ENCODE data around the gene OTOG.

The OTOG gene

GRCh38 chr11:17541330-17541885 lies 5.7 kb upstream of the OTOG start:
- DNase-seq: no peak

DNA sequence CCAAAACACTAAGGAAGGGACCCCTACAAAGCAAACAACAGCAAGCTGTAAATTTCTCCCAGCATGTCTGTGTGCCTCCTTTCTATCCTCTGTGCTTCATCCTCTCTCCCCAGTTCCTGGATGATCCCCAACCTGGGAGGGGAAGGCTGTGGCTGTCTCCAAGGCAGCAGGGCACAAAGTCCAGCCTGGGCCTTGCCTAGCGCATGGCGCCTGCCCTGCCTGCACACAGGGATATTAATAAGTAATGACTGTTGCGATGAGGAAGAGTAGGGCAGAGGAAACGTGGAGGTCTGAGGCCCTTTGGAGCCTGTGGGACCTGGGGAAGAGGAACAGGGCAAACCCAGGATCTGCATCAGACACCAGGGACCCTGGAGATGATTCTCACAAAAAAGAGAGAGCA lies 4.8 kb upstream of the OTOG start:
- DNase-seq: no peak

- DNase-seq: no peak
These were observed 4.0 kb upstream of the OTOG start for GRCh38 chr11:17543041-17543440.

GRCh38 chr11:17543574-17544180 lies 3.4 kb upstream of the OTOG start:
- no peak for DNase-seq

DNA sequence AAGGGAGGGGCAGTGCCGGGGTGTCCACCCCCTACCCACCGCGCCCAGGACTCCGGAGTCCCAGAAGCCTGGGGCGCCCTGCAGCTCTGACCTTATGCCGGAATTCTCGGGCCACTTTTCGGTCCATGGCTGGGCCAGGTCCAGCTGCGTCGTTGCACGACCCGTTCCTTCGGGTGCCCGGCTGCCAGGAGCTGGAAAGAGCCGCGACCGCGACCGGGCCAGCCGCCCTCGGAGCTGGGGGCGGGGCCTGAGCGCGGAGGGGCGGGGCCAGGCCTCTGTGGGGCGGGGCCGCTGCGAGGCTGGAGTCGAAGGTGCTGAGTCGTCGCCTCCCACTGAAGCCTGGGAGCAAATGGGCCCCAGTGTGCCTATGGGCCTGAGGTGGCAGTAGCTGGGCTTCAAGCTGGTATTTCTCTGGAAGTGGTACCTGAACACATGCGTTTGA lies 2.9 kb upstream of the OTOG start, which contains the start of gene USH1C:
USH1C (minus strand) TSS at position 236 of the 442 bp plus-strand sequence; CDS start at position 127, 109 bp downstream.
- no peak for DNase-seq

DNA sequence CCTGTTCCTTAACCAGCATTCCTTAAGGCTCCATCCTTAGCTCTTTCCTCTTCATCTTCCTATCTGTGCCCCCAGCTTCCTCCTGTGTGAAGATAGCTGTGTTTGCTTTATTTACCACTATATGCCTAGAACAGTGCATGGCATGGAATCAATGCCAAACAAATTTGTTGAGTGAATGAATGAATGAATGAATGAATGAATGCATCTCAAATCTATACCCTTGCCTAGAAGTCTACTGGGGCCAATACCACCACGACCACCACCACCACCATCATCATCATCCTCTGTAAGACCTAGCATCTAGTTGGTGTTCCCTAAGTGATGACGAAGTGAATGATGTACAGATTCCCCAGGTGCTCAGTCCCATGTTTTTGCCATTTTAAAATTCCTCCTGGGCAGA lies 819 bp upstream of the OTOG start:
- no peak for DNase-seq

DNA sequence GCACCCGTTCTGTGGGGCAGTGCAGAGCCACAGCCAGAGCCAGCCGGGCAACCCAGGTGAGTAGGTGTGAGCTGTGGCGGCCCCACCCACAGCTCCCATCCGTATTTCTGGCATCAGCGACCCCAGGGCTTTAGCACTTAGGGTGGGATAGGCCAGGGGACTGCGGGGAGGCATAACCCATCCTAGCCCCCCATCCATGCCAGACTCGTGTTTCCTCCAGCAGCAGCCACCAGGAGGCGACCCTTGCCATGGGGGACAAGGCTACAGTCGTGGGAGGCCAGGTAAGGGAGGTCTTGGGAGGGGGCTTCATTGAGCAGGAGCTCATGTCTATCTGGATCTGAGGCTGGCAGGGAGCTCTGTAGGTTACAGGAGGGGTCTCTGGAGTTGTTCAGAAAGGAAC lies 873 bp downstream of the OTOG start:
- no peak for DNase-seq

GRCh38 chr11:17548444-17548843 lies 1.4 kb downstream of the OTOG start:
- no peak for DNase-seq

GRCh38 chr11:17550450-17551346 lies 3.6 kb downstream of the OTOG start:
- DNase-seq: peak; percentile 5

GRCh38 chr11:17551347-17552040 lies 4.4 kb downstream of the OTOG start:
- DNase-seq: no peak

DNA sequence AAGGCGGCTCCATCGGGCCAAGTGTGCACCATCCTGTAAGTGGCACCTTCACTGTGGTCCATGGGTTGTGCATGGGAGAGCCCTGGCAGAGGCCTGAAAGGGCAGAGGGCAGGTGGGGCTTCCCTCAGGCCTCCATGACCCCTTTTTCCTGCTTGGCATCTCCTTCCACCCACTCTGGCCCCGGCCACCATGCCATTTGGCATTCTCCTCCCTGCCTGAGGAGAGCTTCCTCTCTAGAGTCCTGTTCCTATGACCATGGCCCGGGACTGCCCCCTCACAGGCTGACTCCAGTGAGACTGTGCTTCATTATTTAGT lies 4.9 kb downstream of the OTOG start:
- no peak for DNase-seq

DNA sequence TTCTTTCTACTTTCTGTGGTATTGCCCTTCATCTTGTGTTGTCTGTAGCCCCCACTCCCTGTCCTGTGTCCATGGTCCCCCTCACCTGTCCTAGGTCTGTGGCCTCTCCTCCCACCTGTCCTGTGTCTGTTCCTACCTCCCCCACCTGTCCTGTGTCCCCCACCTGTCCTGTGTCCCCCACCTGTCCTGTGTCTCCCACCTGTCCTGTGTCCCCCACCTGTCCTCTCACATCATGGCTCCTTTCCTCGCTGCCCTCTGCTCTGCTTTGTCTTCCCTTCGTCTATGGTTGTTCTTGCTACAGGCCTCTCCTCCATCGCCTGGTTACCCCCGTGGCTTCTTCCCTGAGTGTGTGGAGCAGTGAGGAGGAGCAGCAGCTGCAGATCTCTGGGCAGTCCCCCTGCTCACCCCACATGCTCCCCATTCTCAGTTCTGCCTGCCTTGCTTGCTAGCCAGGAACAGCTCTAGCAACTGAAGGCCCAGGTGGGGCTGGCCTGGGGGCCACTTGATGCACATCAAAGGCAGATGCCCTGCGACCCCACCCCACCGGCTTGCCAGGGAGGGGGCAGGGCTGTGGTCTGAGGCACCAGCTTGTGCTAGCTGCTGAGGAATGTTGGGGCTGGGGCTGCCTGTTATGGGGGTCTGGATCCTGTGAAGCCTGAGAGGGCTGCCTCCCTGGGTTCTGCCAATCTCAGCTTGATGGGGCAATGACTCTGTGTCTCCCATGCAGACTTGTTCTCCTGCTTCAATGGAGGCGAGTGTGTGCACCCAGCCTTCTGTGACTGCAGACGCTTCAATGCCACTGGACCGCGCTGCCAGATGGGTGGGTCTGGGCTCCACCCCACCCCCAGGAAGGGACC lies 5.6 kb downstream of the OTOG start:
- no peak for DNase-seq

DNA sequence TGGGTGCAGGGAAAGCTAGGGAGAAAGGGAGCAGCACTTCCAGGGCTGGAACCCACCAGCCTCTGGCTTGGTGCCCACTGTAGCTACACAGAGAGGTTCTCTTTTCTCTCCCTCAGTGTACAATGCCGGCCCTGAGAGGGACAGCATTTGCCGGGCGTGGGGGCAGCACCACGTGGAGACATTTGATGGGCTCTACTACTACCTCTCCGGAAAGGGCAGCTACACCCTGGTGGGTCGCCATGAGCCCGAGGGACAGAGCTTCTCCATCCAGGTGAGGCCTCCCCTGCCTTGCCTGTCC lies 6.1 kb downstream of the OTOG start:
- no peak for DNase-seq

DNA sequence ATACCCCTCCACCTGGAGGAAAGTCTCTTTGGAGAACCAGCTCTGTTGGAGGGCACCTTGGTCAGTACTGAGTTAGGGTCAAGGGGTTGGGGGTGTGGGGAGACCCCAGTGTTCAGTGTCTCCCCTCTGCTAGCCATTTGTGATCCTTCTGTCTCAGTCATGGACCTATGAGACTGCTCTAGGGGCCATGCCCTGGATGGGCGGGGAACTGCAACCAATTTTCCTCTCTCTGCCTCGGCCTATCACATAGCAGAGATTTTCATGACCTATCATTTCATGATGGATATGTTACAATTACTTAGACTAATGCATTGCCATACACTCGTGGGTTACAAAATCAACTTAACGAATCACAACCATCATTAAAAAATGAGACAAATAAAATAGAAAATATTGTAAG lies 7.4 kb downstream of the OTOG start:
- no peak for DNase-seq

DNA sequence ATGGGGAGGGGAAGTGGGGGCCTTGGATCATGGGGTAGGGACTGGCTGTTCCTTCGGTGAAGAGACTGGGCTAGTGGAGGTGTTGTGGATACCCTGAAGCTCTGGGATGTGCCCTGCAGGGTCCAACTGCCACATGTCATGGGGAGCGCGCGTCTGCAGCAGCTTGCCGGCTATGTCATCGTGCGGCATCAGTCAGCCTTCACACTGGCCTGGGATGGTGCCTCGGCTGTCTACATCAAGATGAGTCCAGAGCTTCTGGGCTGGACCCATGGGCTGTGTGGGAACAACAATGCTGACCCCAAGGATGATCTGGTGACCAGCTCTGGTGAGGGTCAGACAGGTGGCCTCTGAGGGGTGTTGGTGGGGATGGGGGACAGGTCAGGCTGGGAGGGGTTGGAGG lies 9.9 kb downstream of the OTOG start:
- no peak for DNase-seq

DNA sequence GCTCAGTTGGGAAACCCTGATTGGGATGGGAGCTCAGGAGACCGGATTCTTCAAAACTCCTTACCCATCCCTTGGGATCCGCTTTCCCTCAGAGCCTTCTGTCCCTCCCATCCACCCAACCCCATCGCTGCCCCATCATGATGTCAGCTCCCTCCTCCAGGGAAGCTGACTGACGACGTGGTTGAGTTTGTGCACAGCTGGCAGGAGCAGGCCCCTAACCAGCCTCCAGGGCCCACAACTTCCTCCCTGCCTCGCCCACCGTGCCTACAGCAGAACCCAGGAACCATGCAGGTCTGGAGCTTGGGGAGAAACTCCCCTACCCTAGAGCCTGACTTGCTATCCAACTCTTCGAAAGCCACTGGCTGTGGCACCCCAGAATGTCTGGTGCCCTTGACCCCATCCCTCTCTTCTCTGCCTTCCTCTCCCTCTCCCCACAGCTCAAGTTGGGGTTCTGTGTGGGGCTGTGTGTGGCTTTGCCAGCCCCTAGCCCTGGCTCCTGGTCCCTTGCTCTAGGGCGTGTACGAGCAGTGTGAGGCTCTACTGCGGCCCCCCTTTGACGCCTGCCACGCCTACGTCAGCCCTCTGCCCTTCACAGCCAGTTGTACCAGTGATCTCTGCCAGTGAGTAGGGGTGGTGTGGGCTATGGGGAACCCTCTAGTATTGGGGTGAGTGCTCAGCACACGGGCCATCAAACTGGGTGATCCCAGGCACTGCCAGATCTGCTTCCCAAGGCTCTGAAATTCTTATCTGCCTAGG lies 11.1 kb downstream of the OTOG start:
- DNase-seq: no peak

- no peak for DNase-seq
These were observed 11.9 kb downstream of the OTOG start for GRCh38 chr11:17558916-17559315.

DNA sequence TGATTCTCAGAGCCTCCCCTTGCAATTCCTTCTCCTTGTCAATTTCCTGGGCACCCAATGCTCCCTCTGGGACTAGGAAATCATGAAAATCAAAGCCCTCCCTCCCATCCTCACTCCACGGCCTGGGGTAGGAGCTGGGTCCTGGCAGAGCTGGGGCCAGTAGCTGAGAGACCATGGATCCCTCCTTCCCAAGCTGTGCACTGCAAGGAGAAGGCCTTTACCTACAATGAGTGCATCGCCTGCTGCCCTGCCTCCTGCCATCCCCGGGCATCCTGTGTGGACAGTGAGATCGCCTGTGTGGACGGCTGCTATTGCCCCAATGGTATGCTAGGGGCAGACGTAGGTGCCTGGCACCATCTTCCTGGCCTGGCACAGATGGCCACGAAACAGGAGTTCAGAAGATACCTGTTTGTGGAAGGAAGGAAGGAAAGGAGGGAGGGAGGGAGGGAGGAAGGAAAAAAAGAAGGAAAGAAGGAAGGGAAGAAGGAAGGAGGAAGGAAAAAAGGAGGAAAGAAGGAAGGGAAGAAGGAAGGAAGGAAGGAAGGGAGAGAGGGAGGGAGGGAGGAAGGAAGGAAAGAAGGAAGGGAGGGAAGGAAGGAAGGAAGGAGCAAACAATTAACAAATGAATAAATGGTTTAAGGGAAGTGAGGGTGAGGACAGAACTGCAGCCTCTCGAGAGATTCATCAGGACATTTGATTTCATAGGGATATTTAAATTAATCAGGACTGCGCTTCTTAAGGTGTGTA lies 12.5 kb downstream of the OTOG start:
- DNase-seq: no peak

DNA sequence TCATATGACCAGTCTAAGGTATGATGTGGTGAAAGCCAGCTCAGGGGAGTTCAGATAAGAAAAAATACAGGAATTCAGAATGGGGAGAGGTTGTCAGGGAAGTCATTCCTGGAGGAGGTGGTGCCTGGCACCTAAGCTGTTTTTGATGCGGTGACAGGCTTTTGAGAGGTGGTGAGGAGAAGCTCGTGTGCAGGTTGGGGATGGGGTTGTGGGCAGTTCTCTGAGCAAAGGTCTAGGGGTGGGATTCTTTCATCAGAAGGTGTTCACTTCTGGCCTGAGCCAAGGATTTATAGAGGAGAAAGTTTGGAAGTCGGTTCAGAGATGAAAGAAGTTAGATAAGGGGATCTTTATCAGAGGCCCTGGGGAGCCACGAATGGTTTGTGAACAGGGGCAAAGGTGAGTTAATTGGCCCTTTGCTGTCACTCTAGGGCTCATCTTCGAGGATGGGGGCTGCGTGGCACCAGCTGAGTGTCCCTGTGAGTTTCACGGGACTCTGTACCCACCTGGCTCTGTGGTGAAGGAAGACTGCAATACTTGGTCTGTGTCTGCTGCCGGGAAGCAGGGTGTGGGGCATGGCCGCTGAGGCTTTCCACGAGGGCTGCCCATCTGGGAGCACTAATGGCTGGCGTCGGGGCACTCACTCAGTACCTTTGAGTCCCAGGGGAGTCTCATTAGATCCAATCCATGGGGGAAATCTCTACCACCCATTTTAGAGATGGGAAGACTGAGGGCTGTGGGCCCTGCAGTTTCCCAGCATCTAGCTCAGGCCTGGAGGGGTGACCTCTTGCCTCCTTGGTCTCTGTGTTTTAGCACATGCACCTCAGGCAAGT lies 13.4 kb downstream of the OTOG start:
- DNase-seq: no peak

DNA sequence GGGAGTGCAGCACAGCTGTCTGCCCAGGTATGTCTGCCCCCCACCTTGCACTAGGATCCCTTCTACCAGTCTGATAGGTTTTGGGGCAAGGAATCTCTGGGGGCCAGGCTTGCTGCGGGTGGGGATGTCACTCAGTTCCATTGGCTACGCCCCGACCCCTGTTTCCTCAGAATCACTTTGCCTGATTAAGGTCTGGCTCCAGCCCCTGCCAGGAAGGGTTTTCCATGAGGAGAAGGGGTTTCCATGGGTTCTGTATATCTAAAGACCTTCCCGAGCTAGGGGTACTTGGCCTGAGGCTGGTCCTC lies 14.0 kb downstream of the OTOG start:
- DNase-seq: no peak

GRCh38 chr11:17561526-17561925 lies 14.5 kb downstream of the OTOG start:
- no peak for DNase-seq

All from NCI-H2029 (cell line).